GM19023 (cell line): ENCODE results near the gene GJC1.
A peak's percentile ranks its signal among the peaks of the same experiment; 100 is the strongest.

Experiments
- ATAC-seq: cut with Tn5 transposase; IDR thresholded peaks from one replicate; pipeline ENCODE4 v1.9.1; 2021; ENCODE audit warnings: mild to moderate bottlenecking, moderate library complexity; ENCODE audit not compliant: unreplicated experiment

Gene GJC1

GRCh38 chr17:44829523-44830358 lies at the start of gene GJC1:
TSS of gene GJC1 (minus strand) at chr17:44830287. CDS start at chr17:44805817, 24,470 bp downstream.
- ATAC-seq, result peak; percentile 51

- no peak for ATAC-seq
Observed at GRCh38 chr17:44879376-44879775, 49.3 kb upstream of the GJC1 start.

DNA sequence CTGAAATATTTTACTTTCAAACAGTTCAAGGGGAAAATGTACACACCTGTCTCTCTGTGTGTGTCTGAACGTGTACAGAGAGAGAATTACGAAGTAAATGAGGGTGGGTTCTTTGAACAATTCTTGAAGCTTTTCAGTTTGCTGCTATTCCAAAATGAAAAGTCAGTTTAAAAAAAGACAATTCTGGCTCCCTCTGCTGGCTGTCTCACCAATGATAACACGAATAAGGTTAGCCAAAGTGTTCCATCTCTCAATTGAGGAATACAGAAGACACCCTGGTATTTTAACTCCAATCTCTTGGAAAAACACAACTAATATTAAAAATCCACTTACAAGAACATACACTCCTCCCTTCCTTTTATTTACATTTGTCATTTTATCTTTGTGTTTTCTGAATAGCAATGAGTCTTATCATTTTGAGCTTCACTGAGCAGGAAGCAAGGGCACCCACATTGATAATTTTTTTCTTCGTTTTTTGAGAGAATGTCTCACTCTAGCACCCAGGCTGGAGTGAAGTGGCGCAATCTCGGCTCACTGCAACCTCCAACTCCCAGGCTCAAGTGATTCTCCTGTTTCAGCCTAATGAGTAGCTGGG lies 48.6 kb upstream of the GJC1 start:
- ATAC-seq, result no peak

- ATAC-seq, result no peak
Observed at GRCh38 chr17:44877121-44877520, 47.0 kb upstream of the GJC1 start.

DNA sequence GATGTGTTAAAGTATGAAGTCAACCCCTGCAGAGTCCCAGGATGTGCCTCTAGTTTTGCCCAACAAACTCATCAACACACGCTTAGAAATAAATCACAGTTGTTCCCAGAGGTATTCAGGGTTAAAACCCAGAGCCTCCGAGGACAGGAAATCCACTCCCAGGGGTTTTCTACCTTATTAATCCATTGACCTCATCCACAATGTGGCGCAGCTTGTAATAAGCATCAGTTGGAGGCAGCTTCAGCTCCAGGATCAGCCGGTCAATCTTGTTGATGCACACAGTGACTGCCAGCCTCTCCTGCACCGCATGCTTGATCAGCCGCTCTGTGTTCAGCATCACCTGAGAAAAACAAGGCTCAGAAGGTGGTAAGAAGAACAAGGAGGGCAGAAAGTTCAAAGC lies 45.7 kb upstream of the GJC1 start:
- no peak for ATAC-seq

GRCh38 chr17:44872131-44872768 lies 42.2 kb upstream of the GJC1 start:
- ATAC-seq, result no peak

DNA sequence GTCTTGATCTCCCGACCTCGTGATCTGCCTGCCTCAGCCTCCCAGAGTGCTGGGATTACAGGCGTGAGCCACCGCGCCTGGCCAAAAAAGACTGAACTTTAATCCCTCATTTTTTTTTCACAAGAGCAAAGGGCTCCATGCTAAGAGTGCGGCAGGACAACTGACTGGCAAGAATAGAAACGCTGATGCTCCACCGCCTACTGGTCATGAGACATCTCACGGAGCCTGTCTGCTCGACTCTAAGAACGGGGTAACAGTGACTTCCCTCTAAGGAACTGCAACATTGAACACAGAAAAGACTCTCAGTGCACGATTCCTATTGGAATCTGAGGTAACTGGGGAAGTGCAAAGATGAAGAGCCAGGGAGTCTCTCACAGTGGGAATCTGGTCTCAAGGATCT lies 41.5 kb upstream of the GJC1 start:
- ATAC-seq, result no peak

- no peak for ATAC-seq
Observed at GRCh38 chr17:44867841-44868240, 37.8 kb upstream of the GJC1 start.

- no peak for ATAC-seq
Observed at GRCh38 chr17:44865931-44866330, 35.8 kb upstream of the GJC1 start.

DNA sequence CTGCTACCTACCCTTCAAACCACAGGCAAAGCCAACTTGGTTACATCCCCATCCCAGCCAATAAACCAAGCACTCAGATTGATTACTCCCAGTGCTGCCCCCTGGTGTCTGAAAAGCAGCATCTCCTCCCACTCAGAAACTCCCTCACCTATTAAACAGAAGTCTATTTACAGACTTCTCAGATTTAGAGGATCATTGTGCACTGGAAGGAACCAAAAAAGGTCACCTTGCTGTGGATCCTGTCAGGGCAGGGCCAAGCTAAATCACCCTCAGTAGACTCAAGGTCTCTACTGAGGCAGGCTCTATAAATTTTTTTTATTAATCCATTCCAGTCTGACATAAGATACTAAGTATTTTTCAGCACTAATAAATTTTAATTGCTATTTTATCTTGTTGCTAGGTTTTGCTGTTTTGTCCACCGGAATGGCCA lies 35.2 kb upstream of the GJC1 start:
- no peak for ATAC-seq

DNA sequence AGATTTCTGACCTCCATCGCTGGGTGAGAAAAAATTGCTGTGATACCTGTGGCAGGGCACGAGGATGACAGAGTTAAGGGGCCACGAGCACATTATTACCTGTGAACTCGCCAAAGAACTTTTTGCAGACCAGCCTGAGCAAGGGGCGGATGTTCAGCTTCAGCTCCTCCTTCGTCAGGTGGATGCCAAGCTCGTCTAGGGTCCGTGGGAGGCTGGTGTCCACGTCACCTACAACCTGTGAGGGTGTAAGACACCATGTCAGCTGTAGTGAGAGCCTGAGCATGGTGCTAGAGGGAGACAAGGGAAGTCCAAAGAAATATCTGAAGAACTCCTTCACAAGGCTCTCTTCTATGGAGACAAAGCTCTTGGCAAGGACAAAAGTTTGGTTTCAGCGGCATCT lies 34.7 kb upstream of the GJC1 start:
- ATAC-seq, result no peak

DNA sequence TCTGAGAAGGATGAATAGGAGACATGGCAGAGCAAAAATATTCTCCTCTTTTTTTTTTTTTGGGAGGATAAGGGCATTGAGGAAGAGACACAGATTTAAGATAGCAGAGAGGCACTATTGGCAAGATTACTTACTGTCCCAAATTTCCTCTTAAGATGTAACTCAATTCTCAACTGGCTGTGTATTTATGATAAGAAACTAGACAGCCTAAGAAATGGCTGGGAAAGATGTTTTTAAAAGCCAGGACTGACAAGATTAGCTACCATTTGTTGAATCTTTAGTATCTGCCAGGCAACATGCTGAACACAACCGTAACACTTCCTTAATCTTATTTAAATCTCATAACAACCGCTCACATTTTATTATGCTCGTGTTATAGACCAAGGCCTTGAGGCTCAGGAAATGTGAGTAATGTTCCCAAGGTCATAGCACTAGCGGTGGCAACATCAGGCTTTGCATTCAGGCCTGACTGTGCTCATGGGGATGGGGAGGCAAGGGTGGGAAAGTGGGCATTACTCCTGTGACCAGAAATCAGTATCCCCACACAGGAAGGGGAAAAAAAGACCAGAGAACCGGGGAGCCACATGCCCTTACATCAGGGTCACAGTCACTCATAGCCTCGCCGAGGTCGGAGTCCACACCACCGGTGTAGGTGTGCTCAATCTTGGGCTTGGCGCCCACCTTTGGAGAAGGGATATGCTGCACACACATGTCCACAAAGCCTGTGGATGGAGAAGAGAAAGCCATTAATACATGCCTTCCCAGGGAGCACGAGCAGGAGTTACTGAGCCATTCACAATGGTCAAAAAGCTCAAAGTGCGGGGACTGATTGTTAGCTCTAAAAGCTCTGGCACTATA lies 33.2 kb upstream of the GJC1 start:
- no peak for ATAC-seq

DNA sequence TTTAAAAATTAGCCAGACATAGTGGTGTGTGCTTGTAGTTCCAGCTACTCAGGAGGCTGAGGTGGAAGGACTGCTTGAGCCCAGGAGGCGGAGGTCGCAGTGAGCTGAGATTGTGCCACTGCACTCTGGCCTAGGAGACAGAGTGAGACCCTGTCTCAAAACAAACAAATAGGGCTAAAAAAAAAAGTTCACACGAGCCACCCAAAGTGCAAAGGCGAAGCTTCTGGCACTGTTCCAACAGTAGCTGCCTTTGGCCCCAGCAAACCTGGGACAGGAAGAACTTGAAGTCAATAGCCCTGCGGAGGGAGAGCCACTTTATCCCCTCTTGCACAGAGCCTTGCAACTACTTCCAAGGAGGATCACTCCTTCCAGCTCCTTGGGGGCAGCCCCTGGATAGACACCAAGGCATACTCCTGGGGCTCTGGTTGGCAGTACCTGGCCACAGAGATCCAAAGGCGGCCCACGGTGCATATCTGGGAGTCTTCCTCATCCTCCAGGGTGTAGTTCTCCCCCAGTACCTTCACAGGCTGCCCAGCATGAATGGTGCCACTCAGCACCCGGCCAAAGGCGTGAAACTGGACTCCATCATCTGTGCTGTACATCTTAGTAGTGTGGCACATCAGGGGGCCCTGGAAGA lies 32.3 kb upstream of the GJC1 start:
- no peak for ATAC-seq

GRCh38 chr17:44859701-44860100 lies 29.6 kb upstream of the GJC1 start:
- no peak for ATAC-seq

GRCh38 chr17:44854192-44854591 lies 24.1 kb upstream of the GJC1 start:
- ATAC-seq, result no peak

GRCh38 chr17:44850612-44851011 lies 20.5 kb upstream of the GJC1 start:
- no peak for ATAC-seq

DNA sequence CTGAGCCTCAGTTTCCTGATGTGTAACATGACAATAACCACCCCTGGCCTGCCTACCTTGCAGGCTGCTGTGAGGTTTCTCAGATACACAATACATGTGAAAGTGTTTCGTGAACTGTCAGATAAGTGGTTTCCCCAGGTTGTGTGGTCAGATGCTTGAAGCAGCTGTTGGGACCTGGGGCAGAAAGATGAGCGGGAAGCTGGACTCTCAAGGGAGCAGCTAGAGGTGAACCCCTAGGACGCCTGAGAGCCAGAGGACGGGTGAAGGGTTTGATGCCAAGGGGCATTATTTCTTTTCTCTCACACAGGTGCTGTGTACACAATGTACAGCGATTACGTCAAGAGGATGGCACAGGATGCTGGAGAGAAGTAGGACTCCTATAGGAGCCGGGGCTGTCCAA lies 19.9 kb upstream of the GJC1 start:
- ATAC-seq, result no peak

DNA sequence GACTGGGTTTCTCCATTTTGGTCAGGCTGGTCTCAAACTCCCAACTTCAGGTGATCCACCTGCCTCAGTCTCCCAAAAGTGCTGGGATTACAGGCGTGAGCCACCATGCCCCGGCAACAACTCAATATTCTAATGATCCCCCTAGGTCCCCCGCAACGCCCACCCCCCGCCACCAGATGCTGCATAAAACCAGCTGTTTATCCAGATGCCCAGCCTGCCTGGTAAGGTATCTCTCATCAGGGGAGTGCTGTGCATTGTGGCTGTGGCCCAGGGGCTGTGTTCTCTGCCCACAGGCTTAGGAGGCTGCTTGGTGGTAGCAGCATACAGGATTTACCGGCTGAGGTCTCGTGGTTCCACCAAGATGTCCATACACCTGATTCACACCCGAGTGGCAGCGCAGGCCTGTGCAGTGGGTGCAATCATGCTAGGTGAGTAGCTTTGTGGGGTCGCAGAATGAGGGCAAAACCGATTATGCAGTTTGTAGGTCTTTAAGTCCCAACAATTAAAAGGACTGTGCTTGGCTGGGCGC lies 18.9 kb upstream of the GJC1 start:
- ATAC-seq, result no peak

- no peak for ATAC-seq
Observed at GRCh38 chr17:44848257-44848795, 18.2 kb upstream of the GJC1 start.

GRCh38 chr17:44847586-44847985 lies 17.5 kb upstream of the GJC1 start, which contains the start of gene HIGD1B:
TSS of gene HIGD1B (plus strand) at chr17:44847883. CDS start at chr17:44848153, 270 bp downstream.
- ATAC-seq, result no peak
